ENCODE data around the gene RAB31. TPM values are rescaled to one million over a fixed set of nuclear protein-coding genes. Genes with fewer than 3 reads are reported as not detected.

RAB31 gene
- total RNA-seq, 1 experiment from 2014 or later: 9.5 TPM

DNA sequence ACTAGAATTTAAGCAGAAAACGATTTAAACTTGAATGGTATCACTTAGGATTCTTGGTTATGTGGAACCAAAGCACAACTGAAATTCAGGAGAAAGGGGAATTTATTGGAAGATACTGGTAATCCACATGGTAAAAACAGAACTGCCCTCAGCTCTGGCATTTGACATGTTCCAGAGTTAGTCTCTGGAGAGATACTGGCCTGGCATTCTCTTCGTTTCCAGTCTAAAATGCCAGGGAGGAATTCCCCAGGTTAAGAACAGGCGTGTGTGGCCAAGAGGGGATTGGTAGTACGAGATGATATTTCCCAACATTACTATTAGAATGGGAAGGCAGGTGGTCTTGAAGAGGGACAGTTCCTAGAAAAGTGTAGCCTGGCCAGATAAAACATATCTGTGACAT is 109.2 kb downstream of the RAB31 start:
- no peaks in the 10 kb centered on the region for H3K36me3 Mint-ChIP-seq (ENCODE audit: insufficient read depth, unreplicated experiment)
- ChIA-PET CTCF (no interaction called here), POLR2A (no interaction called here)
- no peaks in the 10 kb centered on the region for H3K27me3 ChIP-seq (replicated peaks; ENCODE audit: control insufficient read depth, insufficient read depth, low read length)
- no peaks in the 10 kb centered on the region for H3K4me1 Mint-ChIP-seq (ENCODE audit: low read depth, unreplicated experiment)
- H3K9me3 Mint-ChIP-seq (ENCODE audit: unreplicated experiment): peaks cover 19% of the 10 kb centered on the region
- no peaks in the 10 kb centered on the region for H3K9me3 ChIP-seq
- TF ChIP-seq, protein P1, sequence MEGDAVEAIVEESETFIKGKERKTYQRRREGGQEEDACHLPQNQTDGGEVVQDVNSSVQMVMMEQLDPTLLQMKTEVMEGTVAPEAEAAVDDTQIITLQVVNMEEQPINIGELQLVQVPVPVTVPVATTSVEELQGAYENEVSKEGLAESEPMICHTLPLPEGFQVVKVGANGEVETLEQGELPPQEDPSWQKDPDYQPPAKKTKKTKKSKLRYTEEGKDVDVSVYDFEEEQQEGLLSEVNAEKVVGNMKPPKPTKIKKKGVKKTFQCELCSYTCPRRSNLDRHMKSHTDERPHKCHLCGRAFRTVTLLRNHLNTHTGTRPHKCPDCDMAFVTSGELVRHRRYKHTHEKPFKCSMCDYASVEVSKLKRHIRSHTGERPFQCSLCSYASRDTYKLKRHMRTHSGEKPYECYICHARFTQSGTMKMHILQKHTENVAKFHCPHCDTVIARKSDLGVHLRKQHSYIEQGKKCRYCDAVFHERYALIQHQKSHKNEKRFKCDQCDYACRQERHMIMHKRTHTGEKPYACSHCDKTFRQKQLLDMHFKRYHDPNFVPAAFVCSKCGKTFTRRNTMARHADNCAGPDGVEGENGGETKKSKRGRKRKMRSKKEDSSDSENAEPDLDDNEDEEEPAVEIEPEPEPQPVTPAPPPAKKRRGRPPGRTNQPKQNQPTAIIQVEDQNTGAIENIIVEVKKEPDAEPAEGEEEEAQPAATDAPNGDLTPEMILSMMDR (IDR thresholded peaks at IDR 0.05; ENCODE audit: insufficient read depth in 1 of 2, low read depth in 1 of 2, low read length in 1 of 2, severe bottlenecking in 1 of 2, unreplicated experiment in 1 of 2): no peak
- H3K36me3 ChIP-seq (ENCODE audit: control insufficient read depth, insufficient read depth, low read length): no peaks in the 10 kb centered on the region
- no peak overlapping the region for H3K27ac Mint-ChIP-seq (ENCODE audit: unreplicated experiment)
- H3K4me1 ChIP-seq: peaks cover 10% of the 10 kb centered on the region
- H3K4me3 Mint-ChIP-seq (ENCODE audit: unreplicated experiment): no peak overlapping the region
- no peak for DNase-seq
- H3K27me3 Mint-ChIP-seq (ENCODE audit: insufficient read depth, unreplicated experiment): no peaks in the 10 kb centered on the region
- BruUV-seq (replicated peaks): no TSS peak
- H3K4me3 ChIP-seq (ENCODE audit: low read depth, low read length): no peak overlapping the region
- intact Hi-C loops (cut with micrococcal nuclease; ENCODE audit: unreplicated experiment): no loop called here

DNA sequence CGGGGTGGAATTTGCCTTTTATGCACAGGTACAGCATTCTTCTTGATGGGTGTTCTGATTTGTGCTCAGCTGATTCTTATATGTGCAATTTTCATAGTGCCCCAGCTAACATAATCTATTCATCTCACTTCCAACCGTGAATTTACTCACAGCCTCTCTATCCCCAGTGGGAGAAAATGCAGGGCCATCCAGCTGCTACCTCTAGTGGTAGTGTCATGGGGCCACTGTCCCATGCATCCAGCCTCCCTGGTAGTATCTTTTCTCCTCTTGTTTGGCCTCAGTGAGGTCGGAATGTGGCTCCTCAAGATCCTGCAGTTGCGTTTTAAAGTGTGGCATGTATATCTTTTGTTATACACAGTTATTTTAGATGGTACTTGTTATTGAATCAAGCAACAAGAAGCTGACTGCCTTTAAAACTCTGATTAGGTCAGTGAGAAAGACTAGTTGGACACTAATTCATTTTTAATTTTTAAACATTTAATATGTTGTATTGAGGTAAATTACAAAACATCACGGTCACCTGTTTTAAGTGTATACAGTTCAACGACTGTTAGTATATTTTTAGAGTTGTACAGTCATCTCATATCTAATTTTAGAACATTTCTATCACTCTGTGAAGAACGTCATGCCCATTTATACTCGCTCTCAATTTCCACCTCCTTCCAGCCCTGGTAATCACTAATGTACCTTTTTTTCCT is 109.8 kb downstream of the RAB31 start:
- peaks cover 19% of the 10 kb centered on the region for H3K9me3 Mint-ChIP-seq (ENCODE audit: unreplicated experiment)
- H3K4me3 Mint-ChIP-seq (ENCODE audit: unreplicated experiment): no peak overlapping the region
- no peaks in the 10 kb centered on the region for H3K4me1 Mint-ChIP-seq (ENCODE audit: low read depth, unreplicated experiment)
- H3K36me3 Mint-ChIP-seq (ENCODE audit: insufficient read depth, unreplicated experiment): no peaks in the 10 kb centered on the region
- intact Hi-C loops (cut with micrococcal nuclease; ENCODE audit: unreplicated experiment): no loop called here
- Histone ChIP-seq H3K9me3 (no peaks in the 10 kb centered on the region), H3K27me3 (replicated peaks; ENCODE audit: control insufficient read depth, insufficient read depth, low read length) (no peaks in the 10 kb centered on the region), H3K4me1 (peaks cover 10% of the 10 kb centered on the region), H3K4me3 (ENCODE audit: low read depth, low read length) (no peak overlapping the region), H3K36me3 (ENCODE audit: control insufficient read depth, insufficient read depth, low read length) (no peaks in the 10 kb centered on the region)
- TF ChIP-seq, protein P1 (IDR thresholded peaks at IDR 0.05; ENCODE audit: insufficient read depth in 1 of 2, low read depth in 1 of 2, low read length in 1 of 2, severe bottlenecking in 1 of 2, unreplicated experiment in 1 of 2): no peak
- H3K27me3 Mint-ChIP-seq (ENCODE audit: insufficient read depth, unreplicated experiment): no peaks in the 10 kb centered on the region
- DNase-seq: no peak
- ChIA-PET CTCF (no interaction called here), POLR2A (no interaction called here)
- no TSS peak for BruUV-seq (replicated peaks)
- no peak overlapping the region for H3K27ac Mint-ChIP-seq (ENCODE audit: unreplicated experiment)

DNA sequence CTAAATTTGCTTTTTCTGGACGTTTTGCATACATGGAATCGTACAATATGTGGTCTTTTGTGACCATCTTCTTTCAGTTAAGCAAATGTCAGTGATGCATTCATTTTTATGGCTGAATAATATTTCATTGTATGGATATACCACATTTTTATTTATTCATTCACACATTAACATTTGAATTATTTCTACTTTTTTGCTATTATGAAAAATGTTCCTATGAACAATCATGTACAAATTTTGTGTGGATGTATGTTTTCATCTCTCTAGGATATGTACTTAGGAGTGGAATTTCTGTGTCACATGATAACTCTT is 110.3 kb downstream of the RAB31 start:
- no peaks in the 10 kb centered on the region for H3K4me1 Mint-ChIP-seq (ENCODE audit: low read depth, unreplicated experiment)
- intact Hi-C loops (cut with micrococcal nuclease; ENCODE audit: unreplicated experiment): no loop called here
- BruUV-seq (replicated peaks): no TSS peak

More for the DNA sequence above, 110.3 kb downstream of the RAB31 start:
- Mint-ChIP-seq H3K9me3 (ENCODE audit: unreplicated experiment) (peaks cover 19% of the 10 kb centered on the region), H3K4me3 (ENCODE audit: unreplicated experiment) (no peak overlapping the region), H3K27me3 (ENCODE audit: insufficient read depth, unreplicated experiment) (no peaks in the 10 kb centered on the region), H3K36me3 (ENCODE audit: insufficient read depth, unreplicated experiment) (no peaks in the 10 kb centered on the region), H3K27ac (ENCODE audit: unreplicated experiment) (no peak overlapping the region)
- no peak for DNase-seq
- CTCF ChIA-PET: no interaction called here
- no peak overlapping the region for H3K4me3 ChIP-seq (ENCODE audit: low read depth, low read length)
- peaks cover 10% of the 10 kb centered on the region for H3K4me1 ChIP-seq
- no peaks in the 10 kb centered on the region for H3K9me3 ChIP-seq
- H3K27me3 ChIP-seq (replicated peaks; ENCODE audit: control insufficient read depth, insufficient read depth, low read length): no peaks in the 10 kb centered on the region
- TF ChIP-seq, protein P1 (IDR thresholded peaks at IDR 0.05; ENCODE audit: insufficient read depth in 1 of 2, low read depth in 1 of 2, low read length in 1 of 2, severe bottlenecking in 1 of 2, unreplicated experiment in 1 of 2): no peak
- POLR2A ChIA-PET: no interaction called here
- no peaks in the 10 kb centered on the region for H3K36me3 ChIP-seq (ENCODE audit: control insufficient read depth, insufficient read depth, low read length)
